Natural killer cell (primary cell): ENCODE data around the gene RFT1. TPM values are rescaled to one million over a fixed set of nuclear protein-coding genes. Genes with fewer than 3 reads are reported as not detected.

ENCODE experiments used
- ATAC-seq, 3 donors: fragments of 150-1000 bp in 2 of 3; fragments of 200-7000 bp in 1 of 3; cut with Tn5 transposase; 1 replicate in 1 of 3; 2 replicates in 2 of 3; pipeline ENCODE4 v1.10.0; 2021; ENCODE audit warnings: mild to moderate bottlenecking in 2 of 3, moderate library complexity in 2 of 3
- DNase-seq, 2 donors: peaks; one replicate each; pipeline versions ENCODE4 v3.0.0 to v3.0.0-alpha.2; 2013 to 2021; ENCODE audit warnings: mixed read lengths in 1 of 2
- H3K27ac ChIP-seq: one replicate; pipeline ENCODE4 v1.5.1; 2013; ENCODE audit warnings: mild to moderate bottlenecking, low read length
- H3K27me3 ChIP-seq: one replicate; pipeline ENCODE4 v1.6.1; 2013; ENCODE audit warnings: low read length; ENCODE audit not compliant: control insufficient read depth, insufficient read depth
- H3K36me3 ChIP-seq: one replicate; pipeline ENCODE4 v1.6.1; 2013; ENCODE audit warnings: low read length; ENCODE audit not compliant: control insufficient read depth, insufficient read depth
- H3K4me1 ChIP-seq: one replicate; pipeline ENCODE4 v1.6.1; 2013; ENCODE audit warnings: low read length; ENCODE audit not compliant: control insufficient read depth, insufficient read depth
- H3K4me3 ChIP-seq: one replicate; pipeline ENCODE4 v1.5.1; 2013; ENCODE audit warnings: low read length
- H3K9me3 ChIP-seq: one replicate; pipeline ENCODE4 v1.6.1; 2013; ENCODE audit warnings: low read length; ENCODE audit not compliant: control insufficient read depth, insufficient read depth
- H3K27ac Mint-ChIP-seq, 2 donors: one replicate each; pipeline ENCODE4 v1.8.0; 2022; ENCODE audit warnings: mild to moderate bottlenecking in 2 of 2, mixed read lengths in 2 of 2, moderate library complexity in 1 of 2
- H3K27me3 Mint-ChIP-seq, 2 donors: one replicate each; pipeline ENCODE4 v1.8.0; 2022; ENCODE audit warnings: low read depth in 2 of 2, mixed read lengths in 2 of 2
- H3K36me3 Mint-ChIP-seq: one replicate; pipeline ENCODE4 v1.8.0; 2022; ENCODE audit warnings: mixed read lengths
- H3K4me1 Mint-ChIP-seq, 2 donors: one replicate each; pipeline ENCODE4 v1.8.0; 2022; ENCODE audit warnings: mixed read lengths in 2 of 2
- H3K4me3 Mint-ChIP-seq: one replicate; pipeline ENCODE4 v1.8.0; 2022; ENCODE audit warnings: mild to moderate bottlenecking, moderate library complexity, mixed read lengths
- H3K9me3 Mint-ChIP-seq, 2 donors: one replicate each; pipeline ENCODE4 v1.8.0; 2022; ENCODE audit warnings: mixed read lengths in 2 of 2
- CTCF ChIP-seq: fragments of 200-600 bp; IDR thresholded peaks from one replicate; pipeline ENCODE4 v1.8.0; 2022; ENCODE audit warnings: antibody characterized with exemption
- WGBS: methylation state at CpG from one replicate; pipeline ENCODE4 v1.1.7; 2013; ENCODE audit warnings: missing lambda C conversion rate; ENCODE audit not compliant: insufficient coverage; 5-methylcytosine and 5-hydroxymethylcytosine counted together
- intact Hi-C: fragments of 100-400 bp; cut with micrococcal nuclease; formaldehyde crosslinking; loops from one replicate; pipeline ENCODE4 v1.14.2; 2022
- total RNA-seq, 4 donors: library from RNA; stranded (reverse); fragments of 120-200 nt in 1 of 4; gene quantifications; one replicate each; pipeline versions ENCODE4 v1.2.3 to v1.2.4, GENCODE V29; 2013 to 2022

The RFT1 gene
- total RNA-seq, 3 donors from 2014 or later (not counting 1 experiment from before 2014, with no cell fraction given): 13.3 to 17.2 (median 14.1) TPM

- no peak for TF ChIP-seq CTCF
- Mint-ChIP-seq H3K36me3 (no peaks in the 10 kb centered on the region), H3K9me3 (no peaks in the 10 kb centered on the region), H3K4me3 (no peak overlapping the region), H3K27me3 (no peaks in the 10 kb centered on the region), H3K27ac (peak overlapping the region in 1 of 2 donors; percentile 50), H3K4me1 (peaks cover 51 to 71% of the 10 kb centered on the region in 2 donors)
- 61% methylated on average over 7 of the region's 7 CpGs for WGBS
- DNase-seq: no peak
- Histone ChIP-seq H3K36me3 (peaks cover 14% of the 10 kb centered on the region), H3K9me3 (no peaks in the 10 kb centered on the region), H3K4me3 (no peak overlapping the region), H3K4me1 (peaks cover 77% of the 10 kb centered on the region), H3K27me3 (no peaks in the 10 kb centered on the region), H3K27ac (no peak overlapping the region)
- intact Hi-C loops: no loop called here
- no peak for ATAC-seq
Observed at GRCh38 chr3:53171827-53172505, 41.7 kb upstream of the RFT1 start.

GRCh38 chr3:53171064-53171418, 40.8 kb upstream of the RFT1 start:
- H3K27ac ChIP-seq: no peak overlapping the region
- Mint-ChIP-seq H3K9me3 (no peaks in the 10 kb centered on the region), H3K27me3 (no peaks in the 10 kb centered on the region), H3K36me3 (no peaks in the 10 kb centered on the region), H3K4me1 (peaks cover 59 to 78% of the 10 kb centered on the region in 2 donors), H3K4me3 (no peak overlapping the region), H3K27ac (peak overlapping the region in 1 of 2 donors; percentile 50)
- H3K4me3 ChIP-seq: no peak overlapping the region
- 87% methylated on average over 7 of the region's 7 CpGs for WGBS
- TF ChIP-seq CTCF: no peak
- peaks cover 14% of the 10 kb centered on the region for H3K36me3 ChIP-seq
- peaks cover 87% of the 10 kb centered on the region for H3K4me1 ChIP-seq
- DNase-seq (no peak), ATAC-seq (no peak)
- intact Hi-C loops: no loop called here
- no peaks in the 10 kb centered on the region for H3K27me3 ChIP-seq
- no peaks in the 10 kb centered on the region for H3K9me3 ChIP-seq

GRCh38 chr3:53170325-53171063, 40.3 kb upstream of the RFT1 start:
- Histone ChIP-seq H3K9me3 (no peaks in the 10 kb centered on the region), H3K4me3 (no peak overlapping the region), H3K4me1 (peaks cover 92% of the 10 kb centered on the region), H3K27ac (no peak overlapping the region), H3K36me3 (peaks cover 14% of the 10 kb centered on the region), H3K27me3 (no peaks in the 10 kb centered on the region)
- DNase-seq (no peak), ATAC-seq (peak; percentile 54 to 63 (median 58))
- WGBS: 43% methylated on average over 17 of the region's 17 CpGs
- Mint-ChIP-seq H3K9me3 (no peaks in the 10 kb centered on the region), H3K36me3 (no peaks in the 10 kb centered on the region), H3K4me1 (peaks cover 59 to 78% of the 10 kb centered on the region in 2 donors), H3K4me3 (peak overlapping the region; percentile 59), H3K27me3 (no peaks in the 10 kb centered on the region), H3K27ac (peak overlapping the region in 1 of 2 donors; percentile 50)
- intact Hi-C loops: no loop called here
- no peak for TF ChIP-seq CTCF
